Activated effector memory CD4-positive, alpha-beta T cell treated with anti-CD3 and anti-CD28 coated beads, Interleukin-2, amount 50 U/mL, for 16 hours (primary cell): ENCODE results near the gene RGS1.

Experiments
- DNase-seq: peaks from one replicate; pipeline ENCODE4 v3.0.0-alpha.2; 2020

RGS1 gene

GRCh38 chr1:192554904-192555303 lies 20.7 kb upstream of the RGS1 start:
- no peak for DNase-seq

- no peak for DNase-seq
Observed at GRCh38 chr1:192555399-192555798, 20.2 kb upstream of the RGS1 start.

- no peak for DNase-seq
Observed at GRCh38 chr1:192557841-192558595, 17.6 kb upstream of the RGS1 start.

GRCh38 chr1:192559115-192560006 lies 16.2 kb upstream of the RGS1 start:
- no peak for DNase-seq

GRCh38 chr1:192561301-192561700 lies 14.3 kb upstream of the RGS1 start:
- no peak for DNase-seq

- no peak for DNase-seq
Observed at GRCh38 chr1:192563129-192563528, 12.4 kb upstream of the RGS1 start.

GRCh38 chr1:192564099-192564498 lies 11.5 kb upstream of the RGS1 start:
- DNase-seq, result no peak

GRCh38 chr1:192565946-192566345 lies 9.6 kb upstream of the RGS1 start:
- no peak for DNase-seq

GRCh38 chr1:192566657-192567056 lies 8.9 kb upstream of the RGS1 start:
- DNase-seq, result no peak

- DNase-seq, result no peak
Observed at GRCh38 chr1:192568063-192568462, 7.5 kb upstream of the RGS1 start.

GRCh38 chr1:192571668-192572067 lies 3.9 kb upstream of the RGS1 start:
- no peak for DNase-seq

- no peak for DNase-seq
Observed at GRCh38 chr1:192573499-192573898, 2.1 kb upstream of the RGS1 start.

- no peak for DNase-seq
Observed at GRCh38 chr1:192574073-192574472, 1.5 kb upstream of the RGS1 start.

GRCh38 chr1:192576190-192577144 lies 894 bp downstream of the RGS1 start:
- DNase-seq, result no peak

GRCh38 chr1:192577145-192578140 lies 1.9 kb downstream of the RGS1 start:
- no peak for DNase-seq

- DNase-seq, result no peak
Observed at GRCh38 chr1:192578144-192578909, 2.8 kb downstream of the RGS1 start.

- DNase-seq, result no peak
Observed at GRCh38 chr1:192579010-192579738, 3.6 kb downstream of the RGS1 start.

GRCh38 chr1:192580351-192580962 lies 4.9 kb downstream of the RGS1 start:
- DNase-seq, result no peak

GRCh38 chr1:192581131-192581927 lies 5.8 kb downstream of the RGS1 start:
- no peak for DNase-seq
